Caco-2 (cell line): ENCODE measurements around the gene ACTR6. TPM values are rescaled to one million over a fixed set of nuclear protein-coding genes. Genes with fewer than 3 reads are reported as not detected.

Experiments used
- BruUV-seq: library from RNA; stranded (reverse); fragments of 400-500 nt; replicated peaks from 2 replicates; lab custom pipeline; 2021; lab: Mats Ljungman, UMichigan
- CTCF ChIA-PET: fragments of 300-600 bp; sonication (Branson Sonifier 250); formaldehyde crosslinking; loops from one replicate; lab custom pipeline; 2022; ENCODE audit warnings: antibody characterized with exemption; lab: Charles Lee
- POLR2A ChIA-PET: fragments of 300-600 bp; sonication (Branson Sonifier 250); formaldehyde crosslinking; loops from one replicate; lab custom pipeline; 2022; ENCODE audit warnings: antibody characterized with exemption; lab: Charles Lee
- DNase-seq, 2 experiments: peaks; one replicate each; pipeline versions ENCODE4 v3.0.0 to v3.0.0-alpha.2; 2020 to 2022
- H3K27me3 ChIP-seq: replicated peaks from 2 replicates; pipeline ENCODE4 v1.6.0; 2011; ENCODE audit warnings: low read length; ENCODE audit not compliant: control insufficient read depth, insufficient read depth
- H3K36me3 ChIP-seq: 2 replicates; pipeline ENCODE4 v1.5.1; 2011; ENCODE audit warnings: low read length; ENCODE audit not compliant: control insufficient read depth, insufficient read depth
- H3K4me1 ChIP-seq: fragments of 250-450 bp; sonication (Bioruptor Pico); 2 replicates; pipeline ENCODE4 v1.5.1; 2020; ENCODE audit warnings: mild to moderate bottlenecking
- H3K4me3 ChIP-seq: 2 replicates; pipeline ENCODE4 v1.5.1; 2011; ENCODE audit warnings: low read depth, mild to moderate bottlenecking, control low read depth, low read length
- H3K9me3 ChIP-seq: fragments of 250-450 bp; sonication (Bioruptor Pico); 2 replicates; pipeline ENCODE4 v1.5.1; 2020; ENCODE audit warnings: mild to moderate bottlenecking, moderate library complexity
- H3K27ac Mint-ChIP-seq: one replicate; pipeline ENCODE4 v1.8.0; 2022; ENCODE audit warnings: mixed read lengths; ENCODE audit not compliant: unreplicated experiment
- H3K27me3 Mint-ChIP-seq: one replicate; pipeline ENCODE4 v1.8.0; 2022; ENCODE audit warnings: mixed read lengths; ENCODE audit not compliant: insufficient read depth, unreplicated experiment
- H3K36me3 Mint-ChIP-seq: one replicate; pipeline ENCODE4 v1.8.0; 2022; ENCODE audit warnings: mild to moderate bottlenecking, mixed read lengths; ENCODE audit not compliant: insufficient read depth, unreplicated experiment
- H3K4me1 Mint-ChIP-seq: one replicate; pipeline ENCODE4 v1.8.0; 2022; ENCODE audit warnings: low read depth, mixed read lengths; ENCODE audit not compliant: unreplicated experiment
- H3K4me3 Mint-ChIP-seq: one replicate; pipeline ENCODE4 v1.8.0; 2022; ENCODE audit warnings: mild to moderate bottlenecking, moderate library complexity, mixed read lengths; ENCODE audit not compliant: unreplicated experiment
- H3K9me3 Mint-ChIP-seq: one replicate; pipeline ENCODE4 v1.8.0; 2022; ENCODE audit warnings: mixed read lengths; ENCODE audit not compliant: unreplicated experiment
- CTCF ChIP-seq, 2 experiments: fragments of 200-600 bp in 1 of 2; IDR thresholded peaks; 1 replicate in 1 of 2; 2 replicates in 1 of 2; pipeline versions ENCODE4 v1.5.1 to v1.8.0; 2011 to 2022; ENCODE audit warnings: antibody characterized with exemption in 1 of 2, control low read depth in 1 of 2, inconsistent platforms in 1 of 2, low read depth in 1 of 2, low read length in 1 of 2, mild to moderate bottlenecking in 1 of 2, moderate library complexity in 1 of 2; ENCODE audit not compliant: insufficient read depth in 1 of 2, severe bottlenecking in 1 of 2, unreplicated experiment in 1 of 2
- intact Hi-C: fragments of 100-400 bp; cut with micrococcal nuclease; formaldehyde crosslinking; loops from one replicate; pipeline ENCODE4 v1.10.0; 2022; ENCODE audit not compliant: unreplicated experiment
- total RNA-seq: library from RNA; stranded (reverse); gene quantifications from 2 replicates; pipeline ENCODE4 v1.2.3, GENCODE V29; 2022

ACTR6 gene
- total RNA-seq, 1 experiment from 2014 or later: 26.0 TPM

- BruUV-seq: no TSS peak
Observed at GRCh38 chr12:100248886-100249285, 48.3 kb downstream of the ACTR6 start.

GRCh38 chr12:100249941-100250340 is 49.3 kb downstream of the ACTR6 start:
- no peak overlapping the region for H3K27ac Mint-ChIP-seq
- no peaks in the 10 kb centered on the region for H3K27me3 ChIP-seq
- POLR2A ChIA-PET: no interaction called here

More at GRCh38 chr12:100248886-100249285, 48.3 kb downstream of the ACTR6 start:
- Mint-ChIP-seq H3K27ac (no peak overlapping the region), H3K36me3 (no peaks in the 10 kb centered on the region), H3K9me3 (no peaks in the 10 kb centered on the region), H3K4me3 (no peak overlapping the region), H3K4me1 (no peaks in the 10 kb centered on the region), H3K27me3 (no peaks in the 10 kb centered on the region)
- ChIA-PET POLR2A (no interaction called here), CTCF (no interaction called here)
- H3K9me3 ChIP-seq: no peaks in the 10 kb centered on the region
- DNase-seq: no peak
- H3K4me1 ChIP-seq: peaks cover 11% of the 10 kb centered on the region; the same call in 1 of the 2 replicates
- H3K36me3 ChIP-seq: no peaks in the 10 kb centered on the region
- no peaks in the 10 kb centered on the region for H3K27me3 ChIP-seq
- H3K4me3 ChIP-seq: no peak overlapping the region
- intact Hi-C loops: no loop called here
- no peak for TF ChIP-seq CTCF (IDR thresholded peaks at IDR 0.05; ENCODE audit: insufficient read depth in 1 of 2, low read depth in 1 of 2, low read length in 1 of 2, severe bottlenecking in 1 of 2, unreplicated experiment in 1 of 2)

GRCh38 chr12:100251917-100252316 is 51.3 kb downstream of the ACTR6 start:
- no peaks in the 10 kb centered on the region for H3K9me3 Mint-ChIP-seq
- H3K27me3 Mint-ChIP-seq: no peaks in the 10 kb centered on the region
- Histone ChIP-seq H3K4me3 (no peak overlapping the region), H3K9me3 (no peaks in the 10 kb centered on the region), H3K27me3 (no peaks in the 10 kb centered on the region), H3K4me1 (peaks cover 19% of the 10 kb centered on the region), H3K36me3 (no peaks in the 10 kb centered on the region)
- no TSS peak for BruUV-seq
- intact Hi-C loops: loop anchor here (2.0 kb wide), 1 partner anchor 15 kb away; the partner anchor contains the start of genes DEPDC4 and SCYL2
- H3K27ac Mint-ChIP-seq: no peak overlapping the region
- TF ChIP-seq CTCF (IDR thresholded peaks at IDR 0.05; ENCODE audit: insufficient read depth in 1 of 2, low read depth in 1 of 2, low read length in 1 of 2, severe bottlenecking in 1 of 2, unreplicated experiment in 1 of 2): no peak
- CTCF ChIA-PET: interaction anchor here (0.6 kb wide), 1 partner anchor 303 kb away, joined by 4 read pairs; no protein-coding TSS in a partner anchor
- POLR2A ChIA-PET: interaction anchor here (0.7 kb wide), 1 partner anchor 15 kb away, joined by 6 read pairs; the partner anchor contains the start of genes DEPDC4 and SCYL2
- H3K4me1 Mint-ChIP-seq: peaks cover 18% of the 10 kb centered on the region
- no peak overlapping the region for H3K4me3 Mint-ChIP-seq
- no peaks in the 10 kb centered on the region for H3K36me3 Mint-ChIP-seq
- DNase-seq: no peak

More at GRCh38 chr12:100249941-100250340, 49.3 kb downstream of the ACTR6 start:
- no peak overlapping the region for H3K4me3 ChIP-seq
- intact Hi-C loops: no loop called here
- Mint-ChIP-seq H3K4me3 (no peak overlapping the region), H3K36me3 (no peaks in the 10 kb centered on the region), H3K9me3 (no peaks in the 10 kb centered on the region), H3K4me1 (peaks cover 9% of the 10 kb centered on the region), H3K27me3 (no peaks in the 10 kb centered on the region)
- no peaks in the 10 kb centered on the region for H3K36me3 ChIP-seq
- no peaks in the 10 kb centered on the region for H3K9me3 ChIP-seq
- peaks cover 11% of the 10 kb centered on the region; the same call in 1 of the 2 replicates for H3K4me1 ChIP-seq
- BruUV-seq: no TSS peak
- DNase-seq: no peak
- CTCF ChIA-PET: no interaction called here
- TF ChIP-seq CTCF (IDR thresholded peaks at IDR 0.05; ENCODE audit: insufficient read depth in 1 of 2, low read depth in 1 of 2, low read length in 1 of 2, severe bottlenecking in 1 of 2, unreplicated experiment in 1 of 2): no peak
